ENCODE data around the gene C12orf43. TPM values are rescaled to one million over a fixed set of nuclear protein-coding genes. Genes with fewer than 3 reads are reported as not detected.
A peak's percentile ranks its signal among the peaks of the same experiment; 100 is the strongest.

The C12orf43 gene
- total RNA-seq, 1 donor from 2014 or later: 21.2 TPM

GRCh38 chr12:121004253-121004815 lies 12.0 kb downstream of the C12orf43 start:
- H3K4me1 Mint-ChIP-seq (ENCODE audit: unreplicated experiment): peaks cover 3% of the 10 kb centered on the region
- no peak for DNase-seq (ENCODE audit: extremely low spot score, unreplicated experiment)
- no peak for TF ChIP-seq CTCF (conservative IDR thresholded peaks at IDR 0.05)
- no peak overlapping the region for H3K27ac Mint-ChIP-seq
- no peaks in the 10 kb centered on the region for H3K27me3 Mint-ChIP-seq
- no peak overlapping the region for H3K4me3 Mint-ChIP-seq
- peaks cover 4% of the 10 kb centered on the region for H3K36me3 Mint-ChIP-seq
- no peaks in the 10 kb centered on the region for H3K9me3 Mint-ChIP-seq

GRCh38 chr12:121003650-121004049 lies 12.6 kb downstream of the C12orf43 start:
- TF ChIP-seq CTCF (conservative IDR thresholded peaks at IDR 0.05): peak; percentile 37
- Mint-ChIP-seq H3K27ac (no peak overlapping the region), H3K4me3 (no peak overlapping the region), H3K36me3 (peaks cover 4% of the 10 kb centered on the region), H3K4me1 (ENCODE audit: unreplicated experiment) (peaks cover 3% of the 10 kb centered on the region), H3K9me3 (no peaks in the 10 kb centered on the region), H3K27me3 (no peaks in the 10 kb centered on the region)
- DNase-seq (ENCODE audit: extremely low spot score, unreplicated experiment): no peak

- TF ChIP-seq CTCF (conservative IDR thresholded peaks at IDR 0.05): no peak
- Mint-ChIP-seq H3K27me3 (no peaks in the 10 kb centered on the region), H3K4me1 (ENCODE audit: unreplicated experiment) (peaks cover 12% of the 10 kb centered on the region), H3K9me3 (no peaks in the 10 kb centered on the region), H3K36me3 (peaks cover 4% of the 10 kb centered on the region), H3K4me3 (no peak overlapping the region), H3K27ac (no peak overlapping the region)
- DNase-seq (ENCODE audit: extremely low spot score, unreplicated experiment): no peak
Observed at GRCh38 chr12:121001841-121002483, 14.3 kb downstream of the C12orf43 start.

- H3K36me3 Mint-ChIP-seq: peaks cover 4% of the 10 kb centered on the region
- no peaks in the 10 kb centered on the region for H3K9me3 Mint-ChIP-seq
Observed at GRCh38 chr12:121001060-121001459, 15.2 kb downstream of the C12orf43 start.

GRCh38 chr12:121000530-121000929 lies 15.8 kb downstream of the C12orf43 start:
- peaks cover 4% of the 10 kb centered on the region for H3K36me3 Mint-ChIP-seq
- no peak for DNase-seq (ENCODE audit: extremely low spot score, unreplicated experiment)
- H3K4me3 Mint-ChIP-seq: no peak overlapping the region
- peaks cover 4% of the 10 kb centered on the region for H3K27me3 Mint-ChIP-seq
- no peak overlapping the region for H3K27ac Mint-ChIP-seq
- H3K9me3 Mint-ChIP-seq: no peaks in the 10 kb centered on the region
- H3K4me1 Mint-ChIP-seq (ENCODE audit: unreplicated experiment): peaks cover 12% of the 10 kb centered on the region
- no peak for TF ChIP-seq CTCF (conservative IDR thresholded peaks at IDR 0.05)

More at GRCh38 chr12:121001060-121001459, 15.2 kb downstream of the C12orf43 start:
- Mint-ChIP-seq H3K27ac (no peak overlapping the region), H3K4me3 (no peak overlapping the region), H3K4me1 (ENCODE audit: unreplicated experiment) (peaks cover 12% of the 10 kb centered on the region), H3K27me3 (no peaks in the 10 kb centered on the region)
- no peak for DNase-seq (ENCODE audit: extremely low spot score, unreplicated experiment)
- no peak for TF ChIP-seq CTCF (conservative IDR thresholded peaks at IDR 0.05)
